CD4-positive, CD25-positive, alpha-beta regulatory T cell (primary cell): Measurements from ENCODE around the gene GFRA1. TPM values are rescaled to one million over a fixed set of nuclear protein-coding genes. Genes with fewer than 3 reads are reported as not detected.

Source experiments
- ATAC-seq, 2 donors: fragments of 150-1000 bp; cut with Tn5 transposase; one replicate each; pipeline ENCODE4 v1.10.0; 2021; ENCODE audit warnings: low read depth in 2 of 2, moderate number of reproducible peaks in 2 of 2, moderate library complexity in 1 of 2
- DNase-seq, 3 donors: peaks; one replicate each; pipeline versions ENCODE4 v3.0.0 to v3.0.0-alpha.2; 2012 to 2022; ENCODE audit warnings: mixed read lengths in 1 of 3
- H3K27ac ChIP-seq: one replicate; pipeline ENCODE4 v1.7.0; 2013; ENCODE audit warnings: mild to moderate bottlenecking, low read length; ENCODE audit not compliant: insufficient read depth, poor library complexity, severe bottlenecking
- H3K27me3 ChIP-seq: one replicate; pipeline ENCODE4 v1.7.0; 2013; ENCODE audit warnings: low read length; ENCODE audit not compliant: control insufficient read depth, insufficient read depth
- H3K36me3 ChIP-seq: one replicate; pipeline ENCODE4 v1.7.0; 2013; ENCODE audit warnings: mild to moderate bottlenecking, low read length, moderate library complexity; ENCODE audit not compliant: control insufficient read depth, insufficient read depth
- H3K4me1 ChIP-seq: 2 replicates; pipeline ENCODE4 v1.7.0; 2013; ENCODE audit warnings: mild to moderate bottlenecking, low read length; ENCODE audit not compliant: insufficient read depth, control insufficient read depth, poor library complexity, severe bottlenecking
- H3K4me3 ChIP-seq: one replicate; pipeline ENCODE4 v1.7.0; 2013; ENCODE audit warnings: low read depth, mild to moderate bottlenecking, low read length, moderate library complexity
- H3K9me3 ChIP-seq, 2 experiments: 1 replicate in 1 of 2; 2 replicates in 1 of 2; pipeline ENCODE4 v1.7.0; 2013; ENCODE audit warnings: low read length in 2 of 2, mild to moderate bottlenecking in 1 of 2, moderate library complexity in 1 of 2; ENCODE audit not compliant: control insufficient read depth in 2 of 2
- H3K27ac Mint-ChIP-seq, 3 donors: one replicate each; pipeline ENCODE4 v1.8.0; 2020 to 2022; ENCODE audit warnings: mild to moderate bottlenecking in 3 of 3, mixed read lengths in 3 of 3, moderate library complexity in 2 of 3
- H3K27me3 Mint-ChIP-seq: one replicate; pipeline ENCODE4 v1.8.0; 2022; ENCODE audit warnings: mild to moderate bottlenecking, mixed read lengths
- H3K36me3 Mint-ChIP-seq: one replicate; pipeline ENCODE4 v1.8.0; 2020; ENCODE audit warnings: mixed read lengths
- H3K4me1 Mint-ChIP-seq, 4 donors: one replicate each; pipeline ENCODE4 v1.8.0; 2020 to 2022; ENCODE audit warnings: mixed read lengths in 4 of 4, mild to moderate bottlenecking in 1 of 4
- H3K4me3 Mint-ChIP-seq, 4 donors: one replicate each; pipeline ENCODE4 v1.8.0; 2020 to 2022; ENCODE audit warnings: mild to moderate bottlenecking in 4 of 4, mixed read lengths in 4 of 4, moderate library complexity in 3 of 4
- H3K9me3 Mint-ChIP-seq, 7 donors: one replicate each; pipeline ENCODE4 v1.8.0; 2020 to 2022; ENCODE audit warnings: mixed read lengths in 7 of 7, mild to moderate bottlenecking in 3 of 7, moderate library complexity in 2 of 7
- polyA plus RNA-seq, 4 donors: library from polyadenylated mRNA; unstranded; fragments of 300-500 nt; fragmentation: Illumina TruSeq; gene quantifications; one replicate each; pipeline ENCODE4 v1.2.3, GENCODE V29; 2021
- total RNA-seq: library from RNA; stranded (reverse); gene quantifications from one replicate; pipeline ENCODE4 v1.2.3, GENCODE V29; 2022

GFRA1 gene
- total and polyA plus RNA-seq, 5 donors from 2014 or later: not detected

GRCh38 chr10:116185199-116185867, 87.7 kb downstream of the GFRA1 start:
- H3K27ac Mint-ChIP-seq: no peak overlapping the region

GRCh38 chr10:116184512-116184794, 88.6 kb downstream of the GFRA1 start:
- H3K9me3 Mint-ChIP-seq: peaks cover 0 to 8% (median 2%) of the 10 kb centered on the region in 7 donors

More at GRCh38 chr10:116185199-116185867, 87.7 kb downstream of the GFRA1 start:
- no peak for DNase-seq
- Mint-ChIP-seq H3K27me3 (no peaks in the 10 kb centered on the region), H3K36me3 (no peaks in the 10 kb centered on the region), H3K9me3 (peaks cover 0 to 8% (median 2%) of the 10 kb centered on the region in 7 donors), H3K4me1 (no peaks in the 10 kb centered on the region), H3K4me3 (no peak overlapping the region)
- Histone ChIP-seq H3K9me3 (no peaks in the 10 kb centered on the region), H3K4me1 (no peaks in the 10 kb centered on the region), H3K4me3 (no peak overlapping the region), H3K36me3 (no peaks in the 10 kb centered on the region), H3K27me3 (no peaks in the 10 kb centered on the region), H3K27ac (no peak overlapping the region)
- ATAC-seq: no peak

GRCh38 chr10:116183733-116184511, 89.1 kb downstream of the GFRA1 start:
- Mint-ChIP-seq H3K4me3 (no peak overlapping the region), H3K27ac (no peak overlapping the region), H3K9me3 (peaks cover 0 to 8% (median 2%) of the 10 kb centered on the region in 7 donors), H3K4me1 (no peaks in the 10 kb centered on the region), H3K27me3 (no peaks in the 10 kb centered on the region), H3K36me3 (no peaks in the 10 kb centered on the region)
- Histone ChIP-seq H3K27ac (no peak overlapping the region), H3K4me3 (no peak overlapping the region), H3K4me1 (no peaks in the 10 kb centered on the region), H3K27me3 (no peaks in the 10 kb centered on the region), H3K36me3 (no peaks in the 10 kb centered on the region), H3K9me3 (no peaks in the 10 kb centered on the region)
- no peak for DNase-seq
- no peak for ATAC-seq

More at GRCh38 chr10:116184512-116184794, 88.6 kb downstream of the GFRA1 start:
- no peaks in the 10 kb centered on the region for H3K36me3 Mint-ChIP-seq
- Histone ChIP-seq H3K4me3 (no peak overlapping the region), H3K4me1 (no peaks in the 10 kb centered on the region), H3K9me3 (no peaks in the 10 kb centered on the region), H3K27me3 (no peaks in the 10 kb centered on the region), H3K36me3 (no peaks in the 10 kb centered on the region), H3K27ac (no peak overlapping the region)
- no peak for ATAC-seq
- H3K4me3 Mint-ChIP-seq: no peak overlapping the region
- H3K27me3 Mint-ChIP-seq: no peaks in the 10 kb centered on the region
- no peak overlapping the region for H3K27ac Mint-ChIP-seq
- no peaks in the 10 kb centered on the region for H3K4me1 Mint-ChIP-seq
- DNase-seq: no peak

GRCh38 chr10:116182426-116182825, 90.6 kb downstream of the GFRA1 start:
- Histone ChIP-seq H3K27ac (no peak overlapping the region), H3K36me3 (no peaks in the 10 kb centered on the region), H3K27me3 (no peaks in the 10 kb centered on the region), H3K4me1 (no peaks in the 10 kb centered on the region), H3K9me3 (no peaks in the 10 kb centered on the region), H3K4me3 (no peak overlapping the region)
- H3K27me3 Mint-ChIP-seq: no peaks in the 10 kb centered on the region
- H3K36me3 Mint-ChIP-seq: no peaks in the 10 kb centered on the region
- ATAC-seq: no peak
- H3K4me3 Mint-ChIP-seq: no peak overlapping the region
- no peaks in the 10 kb centered on the region for H3K4me1 Mint-ChIP-seq
- peaks cover 0 to 5% (median 0%) of the 10 kb centered on the region in 7 donors for H3K9me3 Mint-ChIP-seq
- no peak overlapping the region for H3K27ac Mint-ChIP-seq
- DNase-seq: no peak

GRCh38 chr10:116178086-116178605, 94.9 kb downstream of the GFRA1 start:
- no peaks in the 10 kb centered on the region for H3K4me1 Mint-ChIP-seq
- peaks cover 0 to 7% (median 0%) of the 10 kb centered on the region in 7 donors for H3K9me3 Mint-ChIP-seq
- no peak overlapping the region for H3K4me3 Mint-ChIP-seq
- no peaks in the 10 kb centered on the region for H3K36me3 ChIP-seq
- H3K27ac Mint-ChIP-seq: no peak overlapping the region
- no peaks in the 10 kb centered on the region for H3K27me3 Mint-ChIP-seq
- no peaks in the 10 kb centered on the region for H3K36me3 Mint-ChIP-seq
- H3K4me1 ChIP-seq: no peaks in the 10 kb centered on the region
- no peak for ATAC-seq
- H3K9me3 ChIP-seq: no peaks in the 10 kb centered on the region
- no peak overlapping the region for H3K4me3 ChIP-seq
- H3K27me3 ChIP-seq: no peaks in the 10 kb centered on the region
- no peak overlapping the region for H3K27ac ChIP-seq
- DNase-seq: no peak

- no peaks in the 10 kb centered on the region for H3K36me3 Mint-ChIP-seq
- no peaks in the 10 kb centered on the region for H3K4me1 Mint-ChIP-seq
- Histone ChIP-seq H3K4me3 (no peak overlapping the region), H3K4me1 (no peaks in the 10 kb centered on the region), H3K36me3 (no peaks in the 10 kb centered on the region), H3K27me3 (no peaks in the 10 kb centered on the region), H3K9me3 (no peaks in the 10 kb centered on the region), H3K27ac (no peak overlapping the region)
- peaks cover 0 to 5% (median 0%) of the 10 kb centered on the region in 7 donors for H3K9me3 Mint-ChIP-seq
- ATAC-seq (no peak), DNase-seq (no peak)
- H3K27ac Mint-ChIP-seq: no peak overlapping the region
- no peak overlapping the region for H3K4me3 Mint-ChIP-seq
- no peaks in the 10 kb centered on the region for H3K27me3 Mint-ChIP-seq
Measured at GRCh38 chr10:116175231-116175630, 97.8 kb downstream of the GFRA1 start.

- H3K36me3 Mint-ChIP-seq: no peaks in the 10 kb centered on the region
- no peaks in the 10 kb centered on the region for H3K9me3 ChIP-seq
- H3K4me1 ChIP-seq: no peaks in the 10 kb centered on the region
- no peaks in the 10 kb centered on the region for H3K27me3 Mint-ChIP-seq
- H3K9me3 Mint-ChIP-seq: peaks cover 0 to 2% (median under 1%) of the 10 kb centered on the region in 7 donors
- no peak for ATAC-seq
- no peaks in the 10 kb centered on the region for H3K36me3 ChIP-seq
- H3K4me1 Mint-ChIP-seq: no peaks in the 10 kb centered on the region
- no peak overlapping the region for H3K27ac ChIP-seq
- no peak overlapping the region for H3K4me3 ChIP-seq
- no peaks in the 10 kb centered on the region for H3K27me3 ChIP-seq
- H3K27ac Mint-ChIP-seq: no peak overlapping the region
- no peak overlapping the region for H3K4me3 Mint-ChIP-seq
- DNase-seq: no peak
Measured at GRCh38 chr10:116171505-116171904, 101.5 kb downstream of the GFRA1 start.
